ENCODE results near the gene MRE11. TPM values are rescaled to one million over a fixed set of nuclear protein-coding genes. Genes with fewer than 3 reads are reported as not detected.

The MRE11 gene
- total RNA-seq, 2 experiments from 2014 or later: 38.3 to 42.0 TPM

- intact Hi-C loops (cut with micrococcal nuclease): no loop called here
- ATAC-seq (no peak), DNase-seq (no peak)
- POLR2A ChIA-PET: no interaction called here
- Mint-ChIP-seq H3K36me3 (ENCODE audit: low read depth) (peaks cover 53% of the 10 kb centered on the region), H3K27ac (no peak overlapping the region), H3K4me1 (ENCODE audit: low read depth) (no peaks in the 10 kb centered on the region), H3K27me3 (no peaks in the 10 kb centered on the region), H3K4me3 (no peak overlapping the region), H3K9me3 (no peaks in the 10 kb centered on the region)
- CTCF ChIA-PET: no interaction called here
- no peak for TF ChIP-seq CTCF (IDR thresholded peaks at IDR 0.05)
Observed at GRCh38 chr11:94424011-94424410, 69.6 kb downstream of the MRE11 start.

- TF ChIP-seq CTCF (IDR thresholded peaks at IDR 0.05): no peak
- Mint-ChIP-seq H3K4me3 (no peak overlapping the region), H3K9me3 (no peaks in the 10 kb centered on the region), H3K27me3 (no peaks in the 10 kb centered on the region), H3K4me1 (ENCODE audit: low read depth) (no peaks in the 10 kb centered on the region), H3K27ac (no peak overlapping the region), H3K36me3 (ENCODE audit: low read depth) (peaks cover 50% of the 10 kb centered on the region)
- POLR2A ChIA-PET: no interaction called here
- ATAC-seq (no peak), DNase-seq (no peak)
- CTCF ChIA-PET: no interaction called here
- intact Hi-C loops (cut with micrococcal nuclease): no loop called here
Observed at GRCh38 chr11:94423507-94423906, 70.1 kb downstream of the MRE11 start.

- CTCF ChIA-PET: interaction anchor here (1.2 kb wide), 1 partner anchor 523 kb away, joined by 9 read pairs; no protein-coding TSS in a partner anchor
- H3K27me3 Mint-ChIP-seq: no peaks in the 10 kb centered on the region
- H3K27ac Mint-ChIP-seq: no peak overlapping the region
- POLR2A ChIA-PET: no interaction called here
- H3K4me3 Mint-ChIP-seq: no peak overlapping the region
- no peaks in the 10 kb centered on the region for H3K4me1 Mint-ChIP-seq (ENCODE audit: low read depth)
- ATAC-seq (no peak), DNase-seq (no peak)
- intact Hi-C loops (cut with micrococcal nuclease): no loop called here
- H3K9me3 Mint-ChIP-seq: no peaks in the 10 kb centered on the region
- peaks cover 22% of the 10 kb centered on the region for H3K36me3 Mint-ChIP-seq (ENCODE audit: low read depth)
- no peak for TF ChIP-seq CTCF (IDR thresholded peaks at IDR 0.05)
Observed at GRCh38 chr11:94418123-94418765, 75.4 kb downstream of the MRE11 start.

GRCh38 chr11:94417386-94417987 is 76.2 kb downstream of the MRE11 start:
- TF ChIP-seq CTCF (IDR thresholded peaks at IDR 0.05): peak; percentile 19
- Mint-ChIP-seq H3K9me3 (no peaks in the 10 kb centered on the region), H3K36me3 (ENCODE audit: low read depth) (peaks cover 25% of the 10 kb centered on the region), H3K4me3 (no peak overlapping the region), H3K27me3 (no peaks in the 10 kb centered on the region), H3K27ac (no peak overlapping the region), H3K4me1 (ENCODE audit: low read depth) (no peaks in the 10 kb centered on the region)
- intact Hi-C loops (cut with micrococcal nuclease): no loop called here
- ATAC-seq (no peak), DNase-seq (no peak)
- ChIA-PET POLR2A (no interaction called here), CTCF (interaction anchor here (0.9 to 1.2 kb wide), 2 partner anchors 9 to 522 kb away, joined by 3 to 9 read pairs; no protein-coding TSS in a partner anchor)

- no peak for DNase-seq
- no peak overlapping the region for H3K27ac Mint-ChIP-seq
- ChIA-PET CTCF (no interaction called here), POLR2A (no interaction called here)
- ATAC-seq: no peak
- no peak for TF ChIP-seq CTCF (IDR thresholded peaks at IDR 0.05)
- H3K36me3 Mint-ChIP-seq (ENCODE audit: low read depth): peaks cover 28% of the 10 kb centered on the region
- H3K4me3 Mint-ChIP-seq: no peak overlapping the region
- peaks cover 6% of the 10 kb centered on the region for H3K4me1 Mint-ChIP-seq (ENCODE audit: low read depth)
- intact Hi-C loops (cut with micrococcal nuclease): no loop called here
- H3K9me3 Mint-ChIP-seq: peaks cover 43% of the 10 kb centered on the region
- peaks cover 22% of the 10 kb centered on the region for H3K27me3 Mint-ChIP-seq
Observed at GRCh38 chr11:94405062-94405833, 88.4 kb downstream of the MRE11 start.
